Stimulated activated CD4-positive, alpha-beta T cell treated with anti-CD3 and anti-CD28 coated beads, TNF-alpha, amount 100 ng/mL, for 1 hour (primary cell): ENCODE data around the gene LMF1.

Source experiments
- DNase-seq, 3 donors: peaks; one replicate each; pipeline ENCODE4 v3.0.0-alpha.2; 2020; ENCODE audit warnings: low read depth in 3 of 3, low spot score in 1 of 3

The LMF1 gene

DNA sequence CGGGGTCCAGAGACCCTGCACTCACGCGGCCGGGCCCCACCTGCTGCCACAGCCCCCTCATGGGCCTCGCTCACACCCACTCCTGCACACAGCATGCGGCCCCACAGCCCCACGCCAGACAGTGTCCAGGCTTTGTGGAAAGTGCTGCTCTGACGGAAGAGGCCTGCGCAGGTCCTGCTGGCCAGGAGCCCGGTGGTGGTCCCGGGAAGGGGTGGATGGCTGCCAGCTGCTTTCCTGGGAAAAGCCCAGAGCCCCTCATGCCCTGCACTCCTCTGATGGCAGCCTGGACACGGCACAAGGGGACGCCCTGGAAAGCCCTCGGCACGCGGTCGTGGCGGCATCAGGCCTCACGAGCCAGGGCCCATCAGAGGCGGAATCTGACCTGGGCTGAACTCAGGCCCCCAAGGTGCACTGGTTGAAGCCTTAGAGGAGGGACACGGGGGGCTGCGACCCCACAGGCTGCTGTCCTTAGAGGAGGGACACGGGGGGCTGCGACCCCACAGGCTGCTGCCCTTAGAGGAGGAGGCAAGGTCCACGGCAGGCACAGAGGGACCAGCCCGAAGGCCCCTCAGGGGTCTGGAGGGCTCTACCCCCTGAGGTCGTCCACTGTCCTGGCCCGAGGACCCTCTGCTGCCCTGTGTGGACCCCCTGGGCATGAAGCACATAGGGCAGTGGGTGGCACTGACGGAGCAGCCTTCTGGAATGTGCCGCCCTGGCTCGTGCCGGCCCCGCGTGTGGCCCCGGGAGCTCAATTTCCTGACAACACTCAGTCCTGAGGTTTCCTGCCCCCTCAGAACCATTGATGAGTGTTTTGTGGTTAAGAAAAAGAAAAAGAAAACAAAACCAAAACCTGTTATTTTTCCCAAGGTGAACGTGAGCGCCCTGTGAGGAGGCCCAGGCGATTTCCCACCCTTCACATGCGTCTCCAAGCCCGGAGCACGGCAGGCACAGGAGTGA, 32.9 kb upstream of the LMF1 start:
- DNase-seq, result no peak

DNA sequence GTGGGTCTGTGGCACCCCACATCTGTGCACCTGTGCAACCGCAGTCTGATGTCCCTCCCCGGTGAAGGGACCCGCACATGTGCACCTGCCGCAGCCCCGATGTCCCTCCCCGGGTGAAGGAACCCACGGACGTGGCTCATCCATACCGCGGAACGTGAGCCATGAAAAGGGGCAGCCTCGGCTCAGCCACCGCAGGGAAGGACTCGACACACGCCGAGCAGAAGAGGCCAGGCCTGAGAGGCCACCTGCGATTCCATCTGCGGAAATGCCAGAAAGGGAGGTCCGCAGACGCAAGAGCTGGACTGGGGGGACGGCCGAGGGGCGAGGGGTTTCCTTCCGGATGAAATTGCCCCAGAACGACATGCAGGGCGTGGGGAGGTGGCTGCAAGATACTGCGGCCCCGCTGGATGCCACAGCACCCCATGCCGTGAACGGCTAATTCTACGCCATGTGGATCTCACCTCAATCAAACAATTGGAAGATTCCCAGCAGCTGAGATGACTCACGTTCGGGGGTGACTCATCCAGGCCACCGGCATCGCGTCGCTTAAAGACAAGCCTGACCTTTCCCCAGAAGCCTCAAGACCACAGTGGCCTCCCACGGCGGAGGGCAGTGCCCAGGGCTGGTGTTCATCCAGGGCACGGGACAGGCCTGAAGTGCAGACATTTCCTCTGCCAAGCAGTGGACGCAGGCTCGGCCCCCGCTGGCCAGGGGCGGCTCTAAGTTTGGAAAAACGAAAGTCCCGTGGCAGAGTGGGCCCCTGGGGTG, 31.8 kb upstream of the LMF1 start:
- DNase-seq, result peak in 2 of 3 donors; percentile 57 to 64

DNA sequence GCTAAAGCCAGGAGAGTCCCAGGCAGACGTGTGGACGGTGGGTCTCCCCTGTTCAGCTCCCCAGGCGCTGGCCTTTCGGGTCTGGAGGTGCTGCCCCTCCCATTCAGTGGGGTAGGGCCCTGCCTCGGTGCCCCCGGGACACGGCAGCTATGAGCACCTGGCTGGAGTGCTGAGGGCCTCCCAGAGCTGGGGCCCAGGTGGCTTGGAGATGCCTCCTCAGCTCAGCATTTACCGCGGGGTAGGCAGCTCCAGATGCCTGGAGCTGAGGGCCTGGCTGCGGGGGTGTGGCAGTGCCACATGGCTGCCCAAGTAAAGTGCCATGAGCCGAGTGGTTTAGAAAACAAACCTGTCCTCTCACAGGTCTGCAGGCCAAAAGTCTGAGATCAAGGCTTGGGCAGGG, 30.3 kb upstream of the LMF1 start:
- DNase-seq, result no peak

DNA sequence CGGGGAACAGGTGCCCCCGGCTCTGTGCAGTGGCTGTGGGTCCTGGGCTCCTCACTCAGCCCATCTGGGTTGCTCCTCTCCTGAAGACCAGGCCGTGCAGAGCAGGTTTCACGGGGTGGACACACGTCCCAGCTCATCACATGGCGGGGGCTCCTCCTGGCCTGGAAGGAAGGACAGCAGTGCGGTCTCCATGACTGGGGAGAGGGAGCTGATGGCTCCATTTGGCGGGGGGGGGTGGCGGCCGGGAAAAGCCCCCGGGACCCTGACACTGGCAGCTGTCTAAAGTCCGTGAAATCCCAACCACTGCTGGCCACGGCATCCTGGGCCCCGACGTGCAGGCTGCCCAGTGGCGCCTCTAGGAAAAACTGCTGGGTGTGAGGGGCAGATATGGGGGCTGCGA, 29.8 kb upstream of the LMF1 start:
- DNase-seq, result no peak

DNA sequence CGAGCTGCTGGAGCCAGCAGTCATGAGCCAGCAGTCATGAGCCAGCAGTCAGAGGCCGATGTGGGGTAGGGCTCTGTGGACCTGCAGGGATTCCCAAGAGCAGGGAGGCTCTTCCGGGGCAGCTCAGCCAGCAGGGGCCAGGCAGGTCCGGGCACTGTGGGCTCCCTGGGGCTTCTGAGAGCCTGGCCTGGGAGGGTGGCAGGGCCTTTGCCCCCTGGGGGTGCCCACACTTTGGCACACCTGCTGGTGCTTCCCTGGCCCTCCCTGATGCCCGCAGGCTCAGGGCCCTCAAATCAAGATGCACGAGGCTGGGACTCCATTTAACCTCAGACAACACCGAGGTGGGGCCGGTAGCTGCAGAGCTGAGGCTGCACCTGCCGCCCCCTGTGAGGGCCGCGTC, 28.9 kb upstream of the LMF1 start:
- no peak for DNase-seq

DNA sequence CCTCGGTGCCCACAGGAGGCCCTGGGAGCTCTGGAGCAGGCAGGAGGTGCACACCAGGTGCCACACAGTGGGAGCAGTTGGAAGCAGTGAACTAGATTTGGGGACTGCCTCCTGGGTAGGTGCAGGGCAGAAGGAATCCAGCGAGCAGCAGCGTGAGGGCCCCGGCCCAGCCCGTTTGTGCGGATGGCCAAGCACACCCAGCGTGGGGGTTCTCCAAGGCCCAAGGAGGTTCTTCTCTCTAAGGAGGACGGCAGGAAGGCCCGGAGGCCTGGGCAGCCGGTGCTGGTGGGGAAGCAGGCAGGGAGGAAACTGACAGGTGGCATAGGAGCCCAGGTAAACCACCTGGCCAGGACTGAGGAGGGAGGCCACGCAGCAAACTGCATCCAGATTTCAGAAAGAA, 27.8 kb upstream of the LMF1 start:
- DNase-seq, result no peak

DNA sequence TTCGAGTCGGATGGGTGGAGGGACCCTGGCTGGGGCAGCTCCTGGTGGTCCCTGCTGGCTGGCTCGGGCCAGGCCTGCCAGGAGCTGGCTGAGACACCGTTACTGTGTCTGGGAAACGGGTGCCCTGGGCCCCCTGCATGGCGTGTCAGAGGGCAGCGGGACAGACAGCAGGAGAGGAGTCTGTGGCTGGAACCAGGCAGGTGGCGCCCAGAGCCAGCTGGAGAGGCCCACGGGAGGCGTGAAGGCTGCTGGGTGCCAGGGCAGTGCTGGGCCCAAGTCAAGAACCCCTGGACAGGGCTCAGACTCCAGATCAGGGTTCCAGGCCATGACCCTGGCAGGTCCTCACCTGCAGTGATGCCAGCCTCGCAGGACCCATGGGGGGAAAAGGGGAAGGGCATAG, 27.4 kb upstream of the LMF1 start:
- no peak for DNase-seq

DNA sequence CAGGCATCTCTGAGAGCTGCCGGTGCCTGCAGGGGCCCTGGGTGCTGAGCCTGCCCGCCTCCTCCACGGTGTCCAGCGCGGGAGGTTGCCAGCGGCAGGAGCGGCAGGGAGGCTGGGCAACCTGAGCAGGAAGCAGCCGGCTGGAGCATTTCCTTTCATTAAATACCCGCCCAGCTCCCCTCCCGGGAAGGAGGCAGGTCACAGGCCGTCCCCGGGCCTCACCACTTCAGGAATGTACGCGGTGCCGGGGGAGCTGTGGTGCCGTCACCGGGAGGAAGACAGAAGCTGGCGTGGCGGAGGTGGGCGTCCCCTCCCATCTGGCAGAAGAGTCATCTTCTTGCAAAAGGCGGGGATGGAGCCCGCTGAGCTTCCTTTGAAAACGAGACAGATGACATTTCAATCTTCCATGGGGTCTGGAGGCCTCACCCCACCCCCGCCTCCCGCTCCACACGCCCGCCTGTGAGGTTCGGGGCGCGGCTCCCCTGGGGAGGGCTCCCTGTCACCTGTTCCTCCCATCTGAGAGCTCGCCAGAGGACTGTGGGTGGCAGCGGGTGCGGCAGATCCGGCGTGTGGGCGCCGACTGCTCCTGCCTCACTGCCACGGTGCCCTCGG, 26.8 kb upstream of the LMF1 start:
- DNase-seq, result peak in 2 of 3 donors; percentile 39 to 45

DNA sequence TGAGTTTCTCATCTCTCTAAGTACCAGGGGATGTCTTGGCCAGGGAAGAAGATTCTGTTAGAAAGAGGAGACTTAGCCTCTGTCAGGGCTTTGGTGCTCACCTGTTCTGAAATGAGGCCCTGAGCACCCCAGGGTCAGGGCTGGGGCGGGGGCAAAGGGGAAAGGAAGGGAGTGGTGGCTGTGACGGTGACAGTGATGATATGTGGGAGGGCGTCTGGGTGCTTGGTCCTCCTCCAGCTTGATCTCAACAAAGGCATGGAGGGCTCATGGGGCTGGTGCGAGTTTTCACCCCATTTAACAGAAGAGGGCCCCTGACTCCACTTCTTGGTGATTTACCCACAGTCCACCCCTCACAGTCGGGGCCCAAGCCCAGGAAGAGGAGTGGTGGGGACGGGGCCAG, 25.9 kb upstream of the LMF1 start:
- no peak for DNase-seq

DNA sequence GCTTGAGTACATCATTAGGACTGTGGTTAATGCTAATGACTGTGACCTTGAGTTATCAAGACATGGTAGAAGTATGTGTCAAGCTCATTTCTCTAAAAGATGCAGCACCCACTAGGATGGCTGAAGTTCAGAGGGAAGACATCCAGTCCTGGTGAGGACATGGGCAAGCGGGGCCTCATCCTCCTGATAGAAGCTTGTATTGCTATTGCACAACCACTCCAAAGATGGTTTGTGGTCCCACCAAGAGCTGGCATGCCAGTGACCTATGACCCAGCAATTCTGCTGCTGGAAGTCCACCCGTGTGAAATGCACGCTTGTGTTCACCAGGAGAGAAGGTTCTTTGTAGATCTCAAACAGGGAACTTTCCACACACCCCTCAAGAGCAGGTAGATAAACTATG, 25.0 kb upstream of the LMF1 start:
- no peak for DNase-seq

DNA sequence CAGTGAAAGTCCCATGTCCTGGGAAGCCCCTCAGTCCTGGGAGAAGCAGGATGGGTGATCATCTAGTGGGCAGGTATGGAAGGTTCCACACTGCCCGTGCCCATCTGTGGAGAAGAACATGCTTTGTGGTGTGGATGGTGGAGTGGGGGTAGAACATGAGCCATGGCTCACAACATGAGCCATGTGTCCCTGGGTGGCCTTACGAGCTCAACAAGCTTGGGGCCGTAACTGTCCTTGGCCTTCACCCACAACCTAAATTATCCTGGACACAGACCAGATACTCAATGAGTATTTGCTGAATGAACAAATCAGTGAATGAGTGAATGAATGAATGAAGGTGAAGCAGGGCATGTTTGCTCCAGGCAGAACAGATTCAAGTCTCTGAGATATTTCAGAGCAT, 24.3 kb upstream of the LMF1 start:
- no peak for DNase-seq

DNA sequence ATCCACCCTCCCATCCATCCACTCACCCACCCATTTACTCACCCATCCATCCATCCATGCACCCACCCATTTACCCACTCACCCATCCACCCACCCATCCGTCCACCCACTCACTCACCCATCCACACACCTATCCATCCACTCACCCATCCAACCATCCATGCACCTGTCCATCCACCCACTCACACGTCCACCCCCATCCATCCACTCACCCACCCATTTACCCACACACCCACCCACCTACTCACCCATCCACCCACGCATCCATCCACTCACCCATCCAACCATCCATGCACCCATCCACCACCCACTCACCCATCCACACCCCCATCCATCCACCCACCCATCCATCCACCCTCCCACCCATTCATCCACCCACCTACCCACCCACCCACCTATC, 22.9 kb upstream of the LMF1 start:
- no peak for DNase-seq

DNA sequence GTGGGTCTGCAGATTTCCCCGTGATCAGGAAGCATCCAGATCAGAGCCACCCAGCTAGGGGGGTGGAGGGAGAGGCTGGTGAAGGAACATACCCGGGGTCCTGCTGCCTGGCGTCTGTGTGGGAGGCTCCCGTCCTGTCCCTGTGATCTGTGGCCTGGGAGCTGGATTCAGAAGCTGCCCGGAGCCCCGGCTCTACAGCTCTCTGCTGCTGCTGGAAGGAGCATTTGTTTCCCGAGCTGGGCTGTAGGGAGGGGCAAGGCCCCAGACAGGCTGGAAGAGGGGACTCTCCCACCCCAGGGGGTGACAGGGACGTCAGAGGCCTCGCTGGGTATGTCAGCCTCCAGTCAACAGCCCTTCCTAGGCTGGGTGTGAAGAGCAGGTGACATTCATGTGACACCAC, 21.0 kb upstream of the LMF1 start:
- no peak for DNase-seq

DNA sequence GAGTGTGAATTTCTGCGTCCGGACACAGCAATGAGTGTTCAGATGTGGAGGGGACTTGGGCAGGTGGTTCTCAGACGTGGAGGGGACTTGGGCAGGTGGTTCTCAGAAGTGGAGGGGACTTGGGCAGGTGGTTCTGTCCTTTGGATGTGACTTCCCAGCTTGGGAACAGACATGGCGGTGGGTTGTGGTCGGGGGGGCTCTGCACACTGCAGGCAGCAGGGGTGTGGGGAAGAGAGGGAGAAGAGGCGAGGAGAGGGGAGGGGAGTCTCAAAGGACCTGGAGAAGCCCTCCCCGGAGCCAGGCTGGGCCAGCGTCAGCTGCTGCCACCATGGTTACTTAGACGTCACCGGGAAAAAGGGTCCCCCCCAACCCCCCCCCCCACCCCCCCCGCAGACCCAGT, 20.6 kb upstream of the LMF1 start:
- DNase-seq, result no peak

DNA sequence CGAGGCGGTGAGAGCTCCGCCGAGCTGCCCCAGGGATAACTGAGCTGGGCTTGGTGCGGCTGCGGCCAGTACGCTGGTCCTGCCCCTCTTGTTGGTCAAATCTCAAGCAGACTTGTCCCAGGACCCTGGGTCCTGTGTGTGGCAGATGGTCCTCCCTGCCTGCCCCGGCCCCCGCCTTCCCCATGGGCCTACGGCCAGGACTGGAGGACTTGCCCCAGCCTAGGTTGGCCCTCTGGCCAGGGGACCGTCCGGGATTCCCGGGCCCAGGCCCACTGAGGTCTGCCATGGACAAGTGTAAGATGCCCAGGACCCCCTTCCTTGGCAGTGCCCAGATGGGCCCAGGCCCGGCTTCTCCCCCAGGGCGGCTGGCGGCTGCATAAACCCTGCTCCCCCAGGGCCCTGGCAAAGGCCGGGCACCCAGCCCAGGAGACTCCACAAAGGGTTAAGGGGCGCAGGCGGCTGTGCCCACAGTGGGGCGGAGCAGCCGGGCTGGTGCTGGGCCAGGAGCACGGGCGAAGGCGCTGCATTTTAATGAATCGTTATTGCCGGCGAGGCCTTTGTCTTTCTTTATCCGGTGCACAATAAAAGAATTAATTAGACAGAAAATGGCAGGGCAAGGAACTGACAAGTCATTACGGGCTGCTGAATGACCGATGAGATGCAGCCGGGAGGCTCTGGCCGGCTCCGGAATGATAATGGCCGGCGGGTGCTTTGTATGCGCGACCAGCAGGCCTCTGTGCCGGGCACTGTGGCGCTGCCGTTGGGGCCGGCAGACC, 19.9 kb upstream of the LMF1 start:
- no peak for DNase-seq

DNA sequence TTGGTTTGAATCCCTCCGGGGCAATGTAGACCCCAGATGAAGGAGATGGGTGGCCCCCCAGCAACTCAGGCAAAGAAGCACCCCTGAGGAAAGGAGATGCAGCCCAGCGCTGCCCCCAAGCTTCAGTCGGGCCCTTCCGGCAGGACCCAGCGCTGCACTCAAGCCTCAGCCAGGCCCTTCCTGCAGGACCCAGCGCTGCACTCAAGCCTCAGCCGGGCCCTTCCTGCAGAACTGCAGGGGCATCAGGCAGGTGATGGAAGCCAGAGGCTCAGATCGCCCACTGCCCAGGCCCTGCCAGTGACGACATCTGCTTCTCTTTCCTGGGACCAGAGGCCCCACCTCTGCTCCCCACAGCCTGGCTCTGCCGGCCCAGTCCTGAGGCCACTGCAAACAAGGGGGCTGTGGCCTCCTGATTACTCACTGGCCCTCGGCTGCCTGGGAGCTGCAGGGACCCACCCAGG, 18.6 kb upstream of the LMF1 start:
- DNase-seq, result no peak

DNA sequence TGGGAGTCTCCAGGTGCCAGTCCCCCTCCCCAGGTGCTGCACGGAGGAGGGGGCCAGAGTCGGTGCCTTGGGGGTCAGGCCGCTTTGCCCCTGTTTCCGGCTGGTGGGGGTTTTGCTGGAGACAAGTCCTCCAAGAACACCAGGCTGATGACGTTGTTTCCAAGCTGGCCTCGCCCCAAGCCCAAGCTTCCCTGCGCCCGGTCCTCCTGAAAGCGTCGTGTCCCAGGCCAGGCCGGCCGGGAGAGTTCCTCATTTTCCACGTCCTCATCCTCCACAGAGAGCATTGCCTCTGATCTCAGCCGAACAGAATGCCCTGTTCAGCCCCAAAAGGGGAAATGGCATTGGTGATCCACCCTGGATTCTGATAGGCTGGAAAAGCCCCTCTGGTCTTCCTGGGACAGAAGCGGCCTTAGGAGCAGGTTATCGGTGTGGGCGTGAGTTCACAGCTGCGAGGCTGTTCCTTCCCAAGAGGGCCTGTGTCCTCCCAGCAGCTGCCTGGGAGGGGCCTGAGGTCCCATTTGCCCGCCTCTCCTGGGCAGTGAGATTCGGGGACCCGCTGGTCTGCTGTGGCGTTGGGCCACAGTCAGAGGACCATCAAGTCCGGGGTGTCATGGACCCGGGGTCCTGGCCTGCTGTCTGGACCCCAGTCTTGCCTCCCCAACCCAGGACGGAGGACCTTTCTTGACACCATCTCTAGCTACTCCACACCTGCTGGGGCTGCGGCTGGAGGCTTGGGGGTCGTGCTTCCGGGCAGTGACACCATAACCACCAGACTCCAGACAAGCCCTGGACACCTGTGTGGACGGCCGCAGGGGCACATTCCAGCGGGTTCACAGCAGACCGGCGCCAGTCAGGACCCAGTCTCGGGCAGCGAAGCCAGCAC, 17.9 kb upstream of the LMF1 start:
- DNase-seq, result no peak

DNA sequence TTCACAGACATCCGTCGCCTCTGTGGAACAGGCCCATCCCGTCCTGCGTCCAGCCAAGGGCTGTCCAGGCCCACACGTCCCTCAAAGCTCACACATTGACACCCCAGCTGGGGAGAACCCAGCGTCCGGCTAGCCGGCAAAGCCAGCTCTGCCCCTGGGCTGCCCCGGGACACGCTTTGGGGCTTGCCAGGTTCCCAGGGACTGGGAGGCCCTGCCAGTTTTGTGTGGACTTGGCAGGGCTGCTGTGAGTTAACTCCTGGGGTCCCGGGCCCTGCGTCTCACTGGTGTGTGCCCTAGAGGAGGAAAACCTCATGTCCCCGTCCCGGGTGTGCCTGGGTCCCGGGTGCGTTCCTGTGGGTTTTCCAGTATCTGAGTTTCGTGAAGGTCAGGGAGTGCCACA, 17.1 kb upstream of the LMF1 start:
- no peak for DNase-seq

DNA sequence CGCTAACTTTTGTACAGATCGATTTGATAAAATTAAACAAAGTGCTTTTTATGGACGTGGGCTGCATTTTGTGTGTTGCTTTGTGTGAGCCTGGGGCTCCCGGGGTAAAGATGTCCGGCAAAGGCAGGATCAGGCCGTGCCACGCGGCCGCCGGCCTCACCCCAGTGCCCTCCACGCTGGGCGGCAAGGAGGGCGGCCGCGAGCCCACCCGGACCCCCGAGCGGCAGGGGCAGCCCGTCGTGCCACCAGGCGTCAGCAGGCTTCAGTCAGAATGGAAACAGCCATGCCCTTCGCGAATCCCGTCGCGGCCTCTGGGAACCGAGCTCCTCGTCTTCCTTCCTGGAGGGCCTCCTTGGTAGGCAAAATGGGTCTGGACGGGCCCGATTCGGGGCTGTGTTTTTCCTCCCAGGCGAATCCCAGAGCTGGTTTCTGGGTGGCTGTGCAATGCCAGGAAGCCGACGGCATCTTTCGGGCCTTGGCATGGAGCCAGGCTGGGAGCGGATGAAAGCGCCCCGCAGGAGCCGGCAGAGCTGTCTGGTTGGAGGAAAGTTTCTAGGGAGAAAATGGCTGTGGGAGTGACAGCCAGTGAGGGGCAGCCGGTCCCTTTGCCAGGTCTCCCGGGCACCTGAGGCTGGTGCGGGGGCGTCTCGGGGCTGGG, 16.3 kb upstream of the LMF1 start:
- no peak for DNase-seq

DNA sequence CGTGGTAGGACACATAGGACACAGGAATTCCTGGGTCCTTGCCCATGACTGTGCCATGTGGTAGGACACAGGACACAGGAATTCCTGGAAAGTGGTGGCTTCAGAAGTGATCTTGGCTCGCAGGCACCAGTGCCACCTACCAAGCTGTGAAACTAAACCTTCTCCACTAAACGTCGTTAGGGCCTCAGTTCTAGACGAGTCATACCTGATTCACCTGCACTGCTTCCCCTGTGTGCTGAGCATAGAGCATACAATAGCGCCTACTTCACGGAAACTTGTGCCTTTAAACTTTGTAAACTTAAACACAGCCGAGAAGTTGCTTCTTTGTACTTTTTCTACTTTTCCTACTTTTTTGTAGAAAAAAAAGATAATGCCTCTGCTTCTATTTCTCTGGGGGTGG, 15.6 kb upstream of the LMF1 start:
- no peak for DNase-seq
